Activated B cell treated with CpG ODN at 0.5 μM for 24 hours (primary cell): ENCODE data around the gene TTLL13. TPM values are rescaled to one million over a fixed set of nuclear protein-coding genes. Genes with fewer than 3 reads are reported as not detected.
A peak's percentile ranks its signal among the peaks of the same experiment; 100 is the strongest.

ENCODE experiments used
- ATAC-seq: fragments of 200-7000 bp; cut with Tn5 transposase; one replicate; pipeline ENCODE4 v1.10.0; 2021; ENCODE audit warnings: low read depth, mild to moderate bottlenecking, moderate library complexity
- CTCF ChIA-PET: fragments of 350-600 bp; sonication (Branson Sonifier 250); formaldehyde crosslinking; loops from one replicate; lab custom pipeline; 2021; ENCODE audit warnings: antibody characterized with exemption; lab: Charles Lee
- POLR2A ChIA-PET: fragments of 350-600 bp; sonication (Branson Sonifier 250); formaldehyde crosslinking; loops from one replicate; lab custom pipeline; 2021; ENCODE audit warnings: antibody characterized with exemption; lab: Charles Lee
- DNase-seq: peaks from one replicate; pipeline ENCODE4 v3.0.0; 2022
- H3K27ac Mint-ChIP-seq: one replicate; pipeline ENCODE4 v1.8.0; 2020; ENCODE audit warnings: mixed read lengths
- H3K27me3 Mint-ChIP-seq: one replicate; pipeline ENCODE4 v1.8.0; 2021; ENCODE audit warnings: mixed read lengths
- H3K36me3 Mint-ChIP-seq: one replicate; pipeline ENCODE4 v1.8.0; 2021; ENCODE audit warnings: low read depth, mixed read lengths
- H3K4me1 Mint-ChIP-seq: one replicate; pipeline ENCODE4 v1.8.0; 2021; ENCODE audit warnings: mixed read lengths
- H3K4me3 Mint-ChIP-seq: one replicate; pipeline ENCODE4 v1.8.0; 2020; ENCODE audit warnings: mild to moderate bottlenecking, mixed read lengths
- H3K9me3 Mint-ChIP-seq: one replicate; pipeline ENCODE4 v1.8.0; 2020; ENCODE audit warnings: mixed read lengths
- CTCF ChIP-seq: fragments of 200-600 bp; IDR thresholded peaks from one replicate; pipeline ENCODE4 v1.8.0; 2022; ENCODE audit warnings: antibody characterized with exemption, mild to moderate bottlenecking
- intact Hi-C: fragments of 100-400 bp; cut with micrococcal nuclease; formaldehyde crosslinking; loops from one replicate; pipeline ENCODE4 v1.15.1; 2024
- total RNA-seq: library from RNA; stranded (reverse); gene quantifications from 2 replicates; pipeline ENCODE4 v1.2.3, GENCODE V29; 2022

The TTLL13 gene
- total RNA-seq, 1 donor from 2014 or later = 0.49 TPM

DNA sequence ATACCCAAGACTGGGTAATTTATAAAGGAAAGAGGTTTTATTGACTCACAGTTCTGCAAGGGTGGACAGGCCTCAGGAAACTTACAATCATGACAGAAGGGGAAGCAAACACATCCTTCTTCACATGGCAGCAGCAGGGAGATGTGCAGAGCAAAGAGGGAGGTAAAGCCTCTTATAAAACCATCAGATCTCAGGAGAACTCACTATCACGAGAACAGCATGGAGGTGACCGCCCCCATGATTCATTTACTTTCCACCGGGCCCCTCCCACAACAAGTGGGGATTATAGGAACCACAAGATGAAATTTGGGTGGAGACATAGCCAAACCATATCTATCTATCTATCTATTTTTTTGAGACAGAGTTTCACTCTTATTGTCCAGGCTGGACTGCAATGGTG is 10.0 kb upstream of the TTLL13 start:
- peaks cover 30% of the 10 kb centered on the region for H3K36me3 Mint-ChIP-seq
- CTCF ChIA-PET = no interaction called here
- no peak overlapping the region for H3K4me3 Mint-ChIP-seq
- H3K27me3 Mint-ChIP-seq = no peaks in the 10 kb centered on the region
- ATAC-seq (no peak), DNase-seq (no peak)
- no peak overlapping the region for H3K27ac Mint-ChIP-seq
- H3K9me3 Mint-ChIP-seq = no peaks in the 10 kb centered on the region
- POLR2A ChIA-PET = no interaction called here
- no peak for TF ChIP-seq CTCF
- intact Hi-C loops = no loop called here
- peaks cover 11% of the 10 kb centered on the region for H3K4me1 Mint-ChIP-seq

- Mint-ChIP-seq H3K27me3 (no peaks in the 10 kb centered on the region), H3K4me1 (peaks cover 3% of the 10 kb centered on the region), H3K9me3 (no peaks in the 10 kb centered on the region), H3K27ac (no peak overlapping the region), H3K4me3 (no peak overlapping the region), H3K36me3 (peaks cover 30% of the 10 kb centered on the region)
- DNase-seq (no peak), ATAC-seq (no peak)
- ChIA-PET CTCF (interaction anchor here (0.8 kb wide), 1 partner anchor 9 kb away, joined by 3 read pairs; no protein-coding TSS in a partner anchor), POLR2A (no interaction called here)
- TF ChIP-seq CTCF = no peak
- intact Hi-C loops = no loop called here
Observed at GRCh38 chr15:90240856-90241255, 8.5 kb upstream of the TTLL13 start.

DNA sequence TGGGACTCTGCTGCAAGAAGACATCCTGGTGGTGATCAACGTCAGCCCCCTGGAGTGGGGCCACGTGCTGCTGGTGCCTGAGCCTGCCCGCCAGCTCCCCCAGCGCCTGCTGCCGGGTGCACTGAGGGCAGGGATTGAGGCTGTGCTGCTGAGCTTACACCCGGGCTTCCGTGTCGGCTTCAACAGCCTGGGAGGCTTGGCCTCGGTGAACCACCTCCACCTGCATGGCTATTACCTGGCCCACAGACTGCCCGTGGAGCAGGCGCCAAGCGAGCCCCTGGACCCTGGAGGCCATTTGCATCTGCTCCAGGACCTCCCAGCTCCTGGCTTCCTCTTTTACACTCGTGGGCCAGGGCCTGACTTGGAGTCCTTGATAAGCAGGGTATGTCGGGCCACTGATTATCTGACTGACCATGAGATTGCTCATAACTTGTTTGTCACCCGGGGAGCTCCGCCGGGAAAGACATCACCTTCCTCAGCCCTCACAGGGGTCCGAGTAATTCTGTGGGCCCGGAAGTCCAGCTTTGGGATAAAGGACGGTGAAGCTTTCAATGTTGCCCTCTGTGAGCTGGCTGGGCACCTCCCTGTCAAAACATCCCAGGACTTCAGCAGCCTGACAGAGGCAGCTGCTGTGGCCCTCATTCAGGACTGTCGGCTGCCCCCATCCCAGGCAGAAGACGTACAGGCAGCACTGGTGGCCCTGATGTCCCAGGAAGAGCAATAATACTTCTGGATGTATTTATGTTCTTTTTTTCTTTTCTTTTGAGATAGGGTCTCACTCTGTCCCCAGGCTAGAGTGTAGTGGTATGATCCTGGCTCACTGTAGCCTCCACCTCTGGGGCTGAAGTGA is 7.8 kb upstream of the TTLL13 start:
- intact Hi-C loops = no loop called here
- Mint-ChIP-seq H3K27ac (no peak overlapping the region), H3K9me3 (no peaks in the 10 kb centered on the region), H3K4me1 (peaks cover 3% of the 10 kb centered on the region), H3K4me3 (no peak overlapping the region), H3K27me3 (no peaks in the 10 kb centered on the region), H3K36me3 (peaks cover 23% of the 10 kb centered on the region)
- ChIA-PET POLR2A (interaction anchor here (0.6 kb wide), 1 partner anchor 27 kb away, joined by 3 read pairs; no protein-coding TSS in a partner anchor), CTCF (interaction anchor here (0.8 kb wide), 1 partner anchor 9 kb away, joined by 3 read pairs; no protein-coding TSS in a partner anchor)
- TF ChIP-seq CTCF = no peak
- ATAC-seq (no peak), DNase-seq (no peak)

DNA sequence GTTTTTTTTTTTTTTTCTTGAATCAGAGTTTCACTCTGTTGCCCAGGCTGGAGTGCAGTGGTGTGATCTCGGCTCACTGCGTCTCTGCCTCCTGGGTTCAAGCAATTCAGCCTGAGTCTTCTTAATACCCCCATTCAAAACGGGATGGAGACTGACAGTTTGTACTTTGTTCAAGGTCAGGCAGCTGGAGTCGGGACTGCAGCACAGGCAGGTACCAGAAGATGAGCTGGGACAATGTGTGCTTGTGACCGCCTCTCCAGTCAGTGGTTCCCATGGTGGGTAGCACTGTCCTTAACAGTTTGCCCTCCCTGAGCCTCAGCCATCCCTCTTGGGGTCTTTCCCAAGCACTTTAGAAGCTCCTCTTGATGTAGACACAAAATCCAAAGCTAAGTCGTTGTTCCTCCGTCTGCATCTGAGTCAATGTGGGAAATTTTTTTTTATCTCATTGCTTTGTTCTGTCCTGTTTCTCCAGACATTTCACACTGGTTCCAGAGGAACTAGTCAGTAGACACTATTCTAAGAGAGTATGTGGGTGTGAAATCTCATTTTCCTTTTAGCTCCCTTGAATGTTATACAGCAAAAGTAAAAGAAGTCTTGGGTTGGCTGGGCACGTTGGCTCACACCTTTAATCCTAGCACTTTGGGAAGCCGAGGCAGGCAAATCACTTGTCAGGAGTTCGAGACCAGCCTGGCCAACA is 5.3 kb upstream of the TTLL13 start:
- no peaks in the 10 kb centered on the region for H3K9me3 Mint-ChIP-seq
- POLR2A ChIA-PET = interaction anchor here (0.6 to 0.7 kb wide), 2 partner anchors 361 to 600 kb away, joined by 3 to 4 read pairs; no protein-coding TSS in a partner anchor
- CTCF ChIA-PET = no interaction called here
- no peak for DNase-seq
- H3K4me3 Mint-ChIP-seq = no peak overlapping the region
- H3K27me3 Mint-ChIP-seq = no peaks in the 10 kb centered on the region
- peaks cover 10% of the 10 kb centered on the region for H3K36me3 Mint-ChIP-seq
- intact Hi-C loops = no loop called here
- no peak for ATAC-seq
- no peak for TF ChIP-seq CTCF
- H3K27ac Mint-ChIP-seq = no peak overlapping the region
- H3K4me1 Mint-ChIP-seq = peaks cover 8% of the 10 kb centered on the region

DNA sequence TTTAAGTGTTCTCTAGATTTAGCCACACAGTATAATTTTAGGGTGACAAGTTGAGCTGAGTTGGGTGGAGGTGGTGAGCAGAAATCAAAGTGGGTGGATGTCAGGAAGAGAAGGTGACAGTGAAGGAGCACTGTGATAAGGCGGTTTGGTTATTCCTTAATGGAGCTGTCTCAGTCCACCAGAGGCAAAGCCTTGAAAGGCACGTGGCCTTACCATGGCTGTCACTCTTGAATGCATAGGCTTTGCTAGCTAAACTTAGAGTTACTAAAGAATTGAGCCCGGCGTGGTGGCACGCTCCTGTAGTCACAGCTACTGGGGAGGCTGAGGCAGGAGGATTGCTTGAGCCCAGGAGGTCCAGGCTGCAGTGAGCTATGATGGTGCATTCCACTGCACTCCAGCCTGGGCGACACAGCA is 560 bp upstream of the TTLL13 start:
- POLR2A ChIA-PET = interaction anchor here (0.5 to 1.8 kb wide), 6 partner anchors 15 to 1045 kb away, joined by 3 to 13 read pairs (median 10); partner anchors contain the start of genes CIB1, GDPGP1, NGRN and SEMA4B
- no peaks in the 10 kb centered on the region for H3K27me3 Mint-ChIP-seq
- peak overlapping the region; percentile 4 for H3K27ac Mint-ChIP-seq
- CTCF ChIA-PET = interaction anchor here (0.7 to 1.0 kb wide), 2 partner anchors 17 to 72 kb away, joined by 3 read pairs; partner anchors contain the start of gene NGRN
- no peak for TF ChIP-seq CTCF
- intact Hi-C loops = no loop called here
- no peak for ATAC-seq
- peaks cover 14% of the 10 kb centered on the region for H3K4me1 Mint-ChIP-seq
- H3K36me3 Mint-ChIP-seq = no peaks in the 10 kb centered on the region
- no peaks in the 10 kb centered on the region for H3K9me3 Mint-ChIP-seq
- peak overlapping the region; percentile 76 for H3K4me3 Mint-ChIP-seq
- no peak for DNase-seq
